ENCODE results near the gene IFNW1. TPM values are rescaled to one million over a fixed set of nuclear protein-coding genes. Genes with fewer than 3 reads are reported as not detected.

Gene IFNW1
- total and polyA plus RNA-seq, 4 experiments from 2014 or later, result not detected

GRCh38 chr9:21095561-21095960 lies 46.1 kb downstream of the IFNW1 start:
- Histone ChIP-seq H3K36me3 (ENCODE audit: insufficient read depth, low read length) (no peaks in the 10 kb centered on the region), H3K9me3 (ENCODE audit: control insufficient read depth in 1 of 2, low read length in 2 of 2) (no peaks in the 10 kb centered on the region), H3K27ac (ENCODE audit: low read depth, low read length) (peak overlapping the region; percentile 50), H3K4me3 (ENCODE audit: low read length in 2 of 2) (no peak overlapping the region), H3K27me3 (ENCODE audit: insufficient read depth, low read length) (no peaks in the 10 kb centered on the region), H3K4me1 (ENCODE audit: insufficient read depth, low read length) (peaks cover 20% of the 10 kb centered on the region)
- intact Hi-C loops (cut with micrococcal nuclease), result loop anchor here (5.0 kb wide), 2 partner anchors 63 to 93 kb away; partner anchors contain the start of gene HACD4
- no peaks in the 10 kb centered on the region for H3K9me3 Mint-ChIP-seq
- H3K27ac Mint-ChIP-seq, result peak overlapping the region; percentile 83 to 92 (median 90)
- H3K4me3 Mint-ChIP-seq, result peak overlapping the region in 1 of 8 donors; percentile 77
- H3K4me1 Mint-ChIP-seq, result peaks cover 25 to 49% (median 34%) of the 10 kb centered on the region in 4 donors
- no peaks in the 10 kb centered on the region for H3K27me3 Mint-ChIP-seq
- H3K36me3 Mint-ChIP-seq, result no peaks in the 10 kb centered on the region
- POLR2A ChIA-PET (ENCODE audit: partially characterized antibody), result interaction anchor here (1.2 to 1.7 kb wide), 3 partner anchors 17 to 99 kb away, joined by 3 to 12 read pairs (median 4); partner anchors contain the start of gene HACD4
- no peak for DNase-seq
- CTCF ChIA-PET (ENCODE audit: partially characterized antibody), result interaction anchor here (0.9 to 3.2 kb wide), 6 partner anchors 10 to 154 kb away, joined by 3 to 14 read pairs (median 5); no protein-coding TSS in a partner anchor

Other genes starting within 250 kb of the IFNW1 start
- gene HACD4, start 110.2 kb downstream of the IFNW1 start, total RNA-seq, result 10 to 100 TPM; 16.0 to 18.3 TPM
- gene HACD4, start 110.2 kb downstream of the IFNW1 start, polyA plus RNA-seq, result 1 to 10 TPM; 5.3 to 7.9 TPM
- not detected for gene IFNB1, start 63.9 kb downstream of the IFNW1 start, total RNA-seq
- gene IFNB1, start 63.9 kb downstream of the IFNW1 start, polyA plus RNA-seq, result under 1 TPM in 1 of 2 donors, not detected in 1; 0.40 TPM
- not detected for gene IFNA21, start 24.8 kb upstream of the IFNW1 start, total RNA-seq
- not detected for gene IFNA21, start 24.8 kb upstream of the IFNW1 start, polyA plus RNA-seq
- not detected for gene IFNA4, start 45.8 kb upstream of the IFNW1 start, total RNA-seq
- not detected for gene IFNA4, start 45.8 kb upstream of the IFNW1 start, polyA plus RNA-seq
- gene IFNA7, start 60.4 kb upstream of the IFNW1 start, total RNA-seq, result not detected
- gene IFNA7, start 60.4 kb upstream of the IFNW1 start, polyA plus RNA-seq, result not detected
- gene IFNA10, start 65.3 kb upstream of the IFNW1 start, total RNA-seq, result not detected
- not detected for gene IFNA10, start 65.3 kb upstream of the IFNW1 start, polyA plus RNA-seq
- gene IFNA16, start 75.5 kb upstream of the IFNW1 start, total RNA-seq, result not detected
- not detected for gene IFNA16, start 75.5 kb upstream of the IFNW1 start, polyA plus RNA-seq
- gene IFNA17, start 86.4 kb upstream of the IFNW1 start, total RNA-seq, result not detected
- not detected for gene IFNA17, start 86.4 kb upstream of the IFNW1 start, polyA plus RNA-seq
- gene IFNA14, start 98.2 kb upstream of the IFNW1 start, total RNA-seq, result not detected
- not detected for gene IFNA14, start 98.2 kb upstream of the IFNW1 start, polyA plus RNA-seq
- not detected for gene IFNA5, start 163.5 kb upstream of the IFNW1 start, total RNA-seq
- gene IFNA5, start 163.5 kb upstream of the IFNW1 start, polyA plus RNA-seq, result not detected
- gene KLHL9, start 193.6 kb upstream of the IFNW1 start, total RNA-seq, result 10 to 100 TPM; 38.7 to 40.1 TPM
- gene KLHL9, start 193.6 kb upstream of the IFNW1 start, polyA plus RNA-seq, result 10 to 100 TPM; 14.3 to 18.1 TPM
- not detected for gene IFNA6, start 209.1 kb upstream of the IFNW1 start, total RNA-seq
- gene IFNA6, start 209.1 kb upstream of the IFNW1 start, polyA plus RNA-seq, result not detected
- not detected for gene IFNA13, start 226.2 kb upstream of the IFNW1 start, total RNA-seq
- gene IFNA13, start 226.2 kb upstream of the IFNW1 start, polyA plus RNA-seq, result not detected
- gene IFNA2, start 243.6 kb upstream of the IFNW1 start, total RNA-seq, result not detected
- not detected for gene IFNA2, start 243.6 kb upstream of the IFNW1 start, polyA plus RNA-seq

Data from CD4-positive, alpha-beta memory T cell (primary cell).